ENCODE results near the gene IPO5. TPM values are rescaled to one million over a fixed set of nuclear protein-coding genes. Genes with fewer than 3 reads are reported as not detected.

The IPO5 gene
- total and polyA plus RNA-seq, 2 of the 8 experiments (the other 6 are each of a cell fraction or from before 2014, with no cell fraction given), result 143 to 410 TPM

DNA sequence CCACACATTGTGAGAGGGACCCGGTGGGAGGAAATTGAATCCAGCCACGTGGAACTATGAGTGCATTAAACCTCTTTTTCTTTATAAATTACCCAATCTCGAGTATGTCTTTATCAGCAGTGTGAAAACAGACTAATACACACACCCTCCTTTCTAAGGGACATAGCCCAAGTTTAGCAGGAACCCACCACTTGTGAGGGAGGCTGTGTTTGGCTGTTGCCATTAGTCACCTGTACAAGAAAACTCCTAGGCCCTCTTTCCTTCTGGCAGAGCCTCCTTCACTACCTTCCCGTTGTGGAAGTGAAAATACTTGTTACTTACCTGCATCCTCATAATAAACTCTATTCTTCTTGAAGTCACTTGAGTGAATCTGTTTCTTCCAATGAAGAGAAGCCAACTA, 113.2 kb downstream of the IPO5 start:
- no peaks in the 10 kb centered on the region; the same call in 1 of the 2 replicates for H3K23me2 ChIP-seq (ENCODE audit: low read depth, low read length)
- H3K9me3 ChIP-seq (ENCODE audit: insufficient read depth in 2 of 2, low read depth in 1 of 2, low read length in 1 of 2), result no peaks in the 10 kb centered on the region
- H2AFZ ChIP-seq (ENCODE audit: low read length), result no peak overlapping the region
- CTCF ChIA-PET (ENCODE audit: partially characterized antibody), result interaction anchor here (1.7 kb wide), 1 partner anchor 10 kb away, joined by 5 read pairs; no protein-coding TSS in a partner anchor
- no peaks in the 10 kb centered on the region for H3K79me2 ChIP-seq (ENCODE audit: control insufficient read depth in 1 of 2, insufficient read depth in 2 of 2, low read length in 2 of 2)
- H3K9ac ChIP-seq (replicated peaks in 1 of 4; ENCODE audit: extremely low read depth in 1 of 4, low read depth in 3 of 4, low read length in 3 of 4), result no peak overlapping the region
- H3K14ac ChIP-seq (ENCODE audit: insufficient read length), result no peak overlapping the region
- FAIRE-seq, result no peak
- H2BK15ac ChIP-seq (ENCODE audit: low read length), result no peak overlapping the region
- no peak overlapping the region for H3K23ac ChIP-seq (ENCODE audit: insufficient read length)
- H2BK12ac ChIP-seq (ENCODE audit: low read depth, low read length), result no peak overlapping the region; the same call in 1 of the 2 replicates
- H3K4me1 ChIP-seq (replicated peaks in 1 of 4; ENCODE audit: control insufficient read depth in 3 of 4, insufficient read depth in 4 of 4, low read length in 3 of 4), result peaks cover 0 to 4% (median 0%) of the 10 kb centered on the region in 4 experiments; a peak in 3 of 7 replicates
- H3K4me3 ChIP-seq (ENCODE audit: extremely low read depth in 1 of 4, insufficient read depth in 2 of 4, low read depth in 3 of 4, low read length in 4 of 4), result no peak overlapping the region
- no peaks in the 10 kb centered on the region for H3K36me3 ChIP-seq (ENCODE audit: control insufficient read depth in 2 of 4, insufficient read depth in 4 of 4, low read length in 3 of 4)
- H2AK5ac ChIP-seq (ENCODE audit: low read depth, low read length), result no peak overlapping the region
- no peak overlapping the region for H3K27ac ChIP-seq (ENCODE audit: low read depth, low read length)
- H4K20me1 ChIP-seq (replicated peaks in 1 of 2; ENCODE audit: control insufficient read depth in 1 of 2, insufficient read depth in 2 of 2, low read length in 2 of 2), result no peaks in the 10 kb centered on the region
- no peak overlapping the region for H3K4ac ChIP-seq (replicated peaks; ENCODE audit: insufficient read length, low read depth, low read length)
- H3K56ac ChIP-seq (replicated peaks; ENCODE audit: insufficient read length, low read depth, low read length), result no peak overlapping the region
- DNase-seq (ENCODE audit: low read depth in 1 of 2, low spot score in 2 of 2), result no peak
- H2BK20ac ChIP-seq (ENCODE audit: low read length), result no peak overlapping the region
- POLR2A ChIA-PET (ENCODE audit: partially characterized antibody), result no interaction called here
- no peak overlapping the region for H4K8ac ChIP-seq (ENCODE audit: extremely low read depth, insufficient read depth, low read length)
- H3K18ac ChIP-seq (ENCODE audit: extremely low read depth, low read length), result no peak overlapping the region
- no peak overlapping the region for H4K5ac ChIP-seq (ENCODE audit: insufficient read length, low read depth, low read length)
- H3K79me1 ChIP-seq (ENCODE audit: low read depth, low read length), result no peaks in the 10 kb centered on the region
- H3K27me3 ChIP-seq (replicated peaks in 1 of 4; ENCODE audit: control insufficient read depth in 3 of 4, extremely low read depth in 1 of 4, insufficient read depth in 3 of 4, low read length in 3 of 4), result no peaks in the 10 kb centered on the region
- WGBS, 2 experiments (ENCODE audit: extremely low coverage in 1 of 2, insufficient coverage in 1 of 2, insufficient read length in 1 of 2, insufficient replicate concordance in 2 of 2, low coverage in 1 of 2, low lambda C conversion rate in 2 of 2, missing lambda C conversion rate in 1 of 2), result 88% methylated on average over 4 of the region's 4 CpGs; no CpG with 5 or more reads in 1 of the 2 experiments
- no peak overlapping the region for H2BK5ac ChIP-seq (ENCODE audit: low read depth, low read length)
- H4K91ac ChIP-seq (replicated peaks; ENCODE audit: insufficient read length, low read length), result no peak overlapping the region
- no peak overlapping the region for H3K4me2 ChIP-seq (ENCODE audit: insufficient read depth in 1 of 2, low read depth in 2 of 2, low read length in 2 of 2)
- no peak overlapping the region for H2BK120ac ChIP-seq (replicated peaks; ENCODE audit: low read depth, low read length)
- TF ChIP-seq SP1 (IDR thresholded peaks at IDR 0.05; ENCODE audit: low read depth, low read length), result no peak
- TF ChIP-seq JUND (IDR thresholded peaks at IDR 0.05; ENCODE audit: low read length), result no peak
- TF ChIP-seq RFX5 (IDR thresholded peaks at IDR 0.05; ENCODE audit: borderline replicate concordance, low read depth, low read length), result no peak
- no peak for TF ChIP-seq NRF1 (IDR thresholded peaks at IDR 0.05; ENCODE audit: low read depth, low read length)
- no peak for TF ChIP-seq TCF12 (IDR thresholded peaks at IDR 0.05; ENCODE audit: low read depth, low read length)
- TF ChIP-seq SUZ12 (IDR thresholded peaks at IDR 0.05; ENCODE audit: low read length), result no peak
- TF ChIP-seq, protein P1, sequence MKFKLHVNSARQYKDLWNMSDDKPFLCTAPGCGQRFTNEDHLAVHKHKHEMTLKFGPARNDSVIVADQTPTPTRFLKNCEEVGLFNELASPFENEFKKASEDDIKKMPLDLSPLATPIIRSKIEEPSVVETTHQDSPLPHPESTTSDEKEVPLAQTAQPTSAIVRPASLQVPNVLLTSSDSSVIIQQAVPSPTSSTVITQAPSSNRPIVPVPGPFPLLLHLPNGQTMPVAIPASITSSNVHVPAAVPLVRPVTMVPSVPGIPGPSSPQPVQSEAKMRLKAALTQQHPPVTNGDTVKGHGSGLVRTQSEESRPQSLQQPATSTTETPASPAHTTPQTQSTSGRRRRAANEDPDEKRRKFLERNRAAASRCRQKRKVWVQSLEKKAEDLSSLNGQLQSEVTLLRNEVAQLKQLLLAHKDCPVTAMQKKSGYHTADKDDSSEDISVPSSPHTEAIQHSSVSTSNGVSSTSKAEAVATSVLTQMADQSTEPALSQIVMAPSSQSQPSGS (IDR thresholded peaks at IDR 0.05; ENCODE audit: low read length), result no peak
- no peak for TF ChIP-seq POU5F1 (IDR thresholded peaks at IDR 0.05; ENCODE audit: low read depth, low read length)
- TF ChIP-seq, protein P2, sequence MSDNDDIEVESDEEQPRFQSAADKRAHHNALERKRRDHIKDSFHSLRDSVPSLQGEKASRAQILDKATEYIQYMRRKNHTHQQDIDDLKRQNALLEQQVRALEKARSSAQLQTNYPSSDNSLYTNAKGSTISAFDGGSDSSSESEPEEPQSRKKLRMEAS (IDR thresholded peaks at IDR 0.05), result no peak
- TF ChIP-seq POLR2A (IDR thresholded peaks at IDR 0.05; ENCODE audit: control extremely low read depth in 1 of 2, low read depth in 2 of 2, low read length in 2 of 2), result no peak
- TF ChIP-seq CBX8 (IDR thresholded peaks at IDR 0.05; ENCODE audit: borderline replicate concordance, low read depth, low read length), result no peak
- TF ChIP-seq RXRA (IDR thresholded peaks at IDR 0.05; ENCODE audit: insufficient read depth, low read depth, low read length), result no peak
- TF ChIP-seq CHD1 (IDR thresholded peaks at IDR 0.05; ENCODE audit: low read depth, low read length), result no peak
- no peak for TF ChIP-seq ASH2L (IDR thresholded peaks at IDR 0.05; ENCODE audit: low read length)
